Adrenal gland (tissue), 5 donors: ENCODE results near the gene CDHR2.

Source experiments
- POLR2A ChIP-seq, 2 donors: fragments of 450-650 bp; IDR thresholded peaks; one replicate each; pipeline ENCODE4 v1.6.1; 2017; ENCODE audit warnings: antibody characterized with exemption in 2 of 2, mild to moderate bottlenecking in 2 of 2, moderate library complexity in 1 of 2
- TF ChIP-seq, protein P1 (sequence below), 6 experiments: fragments of 450-650 bp in 4 of 6; fragments of 200-600 bp in 2 of 6; sonication (generic) in 1 of 6; IDR thresholded peaks; 1 replicate in 5 of 6; 2 replicates in 1 of 6; pipeline versions ENCODE4 v1.5.1 to v1.8.0; 2016 to 2021; ENCODE audit warnings: antibody characterized with exemption in 6 of 6, mild to moderate bottlenecking in 2 of 6, moderate library complexity in 1 of 6
- donor health status: DM: no; HTN: no; CAD: no.

DNA sequence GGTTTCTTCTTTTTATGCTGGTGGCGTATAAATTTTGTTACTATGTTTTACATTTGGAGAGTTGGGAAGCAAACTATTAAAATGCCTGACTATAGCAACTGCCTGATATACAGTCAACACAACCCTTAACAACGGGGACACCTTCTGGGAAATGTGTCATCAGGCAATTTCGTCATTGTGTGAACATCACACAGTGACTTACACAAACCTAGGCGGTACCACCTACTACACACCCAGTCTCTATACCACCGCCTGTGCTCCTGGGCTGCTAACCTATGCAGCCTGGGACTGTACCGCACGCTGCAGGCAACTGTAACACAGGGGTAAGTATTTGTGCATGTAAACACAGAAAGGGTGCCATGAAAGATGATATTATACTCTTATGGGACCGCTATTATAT lies 1.3 kb upstream of the CDHR2 start:
- TF ChIP-seq, protein P1, sequence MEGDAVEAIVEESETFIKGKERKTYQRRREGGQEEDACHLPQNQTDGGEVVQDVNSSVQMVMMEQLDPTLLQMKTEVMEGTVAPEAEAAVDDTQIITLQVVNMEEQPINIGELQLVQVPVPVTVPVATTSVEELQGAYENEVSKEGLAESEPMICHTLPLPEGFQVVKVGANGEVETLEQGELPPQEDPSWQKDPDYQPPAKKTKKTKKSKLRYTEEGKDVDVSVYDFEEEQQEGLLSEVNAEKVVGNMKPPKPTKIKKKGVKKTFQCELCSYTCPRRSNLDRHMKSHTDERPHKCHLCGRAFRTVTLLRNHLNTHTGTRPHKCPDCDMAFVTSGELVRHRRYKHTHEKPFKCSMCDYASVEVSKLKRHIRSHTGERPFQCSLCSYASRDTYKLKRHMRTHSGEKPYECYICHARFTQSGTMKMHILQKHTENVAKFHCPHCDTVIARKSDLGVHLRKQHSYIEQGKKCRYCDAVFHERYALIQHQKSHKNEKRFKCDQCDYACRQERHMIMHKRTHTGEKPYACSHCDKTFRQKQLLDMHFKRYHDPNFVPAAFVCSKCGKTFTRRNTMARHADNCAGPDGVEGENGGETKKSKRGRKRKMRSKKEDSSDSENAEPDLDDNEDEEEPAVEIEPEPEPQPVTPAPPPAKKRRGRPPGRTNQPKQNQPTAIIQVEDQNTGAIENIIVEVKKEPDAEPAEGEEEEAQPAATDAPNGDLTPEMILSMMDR (IDR thresholded peaks at IDR 0.05) = no peak
- no peak for TF ChIP-seq POLR2A (IDR thresholded peaks at IDR 0.05)
